Astrocyte (in vitro differentiated cells and primary cell): Measurements from ENCODE around the gene NDUFA11. TPM values are rescaled to one million over a fixed set of nuclear protein-coding genes. Genes with fewer than 3 reads are reported as not detected.

Experiments
- DNase-seq: peaks from one replicate; pipeline ENCODE4 v3.0.0-alpha.2; 2010; ENCODE audit warnings: low read depth
- FAIRE-seq: peaks from 2 replicates; lab custom pipeline; 2011; peaks lifted over from hg19 to GRCh38; lab: Jason Lieb, UNC
- H2AFZ ChIP-seq: 2 replicates; pipeline ENCODE4 v1.6.0; 2012; ENCODE audit warnings: low read depth, low read length, inconsistent platforms
- H3K27ac ChIP-seq: 2 replicates; pipeline ENCODE4 v1.5.1; 2011; ENCODE audit warnings: low read depth, low read length, inconsistent platforms
- H3K27me3 ChIP-seq: 2 replicates; pipeline ENCODE4 v1.6.0; 2011; ENCODE audit warnings: low read length, inconsistent platforms; ENCODE audit not compliant: insufficient read depth
- H3K36me3 ChIP-seq: 2 replicates; pipeline ENCODE4 v1.5.1; 2011; ENCODE audit warnings: low read length, inconsistent platforms; ENCODE audit not compliant: insufficient read depth
- H3K4me1 ChIP-seq: 2 replicates; pipeline ENCODE4 v1.5.1; 2011; ENCODE audit warnings: low read length, inconsistent platforms; ENCODE audit not compliant: insufficient read depth
- H3K4me2 ChIP-seq: 2 replicates; pipeline ENCODE4 v1.6.0; 2012; ENCODE audit warnings: low read length, inconsistent platforms
- H3K4me3 ChIP-seq: 2 replicates; pipeline ENCODE4 v1.5.1; 2011; ENCODE audit warnings: low read depth, mild to moderate bottlenecking, low read length, inconsistent platforms; ENCODE audit not compliant: insufficient read depth
- H3K79me2 ChIP-seq: 2 replicates; pipeline ENCODE4 v1.6.0; 2012; ENCODE audit warnings: mild to moderate bottlenecking, low read length, inconsistent platforms; ENCODE audit not compliant: insufficient read depth
- H3K9ac ChIP-seq: 2 replicates; pipeline ENCODE4 v1.6.0; 2012; ENCODE audit warnings: mild to moderate bottlenecking, low read length, inconsistent platforms
- H3K9me3 ChIP-seq: 2 replicates; pipeline ENCODE4 v1.5.1; 2012; ENCODE audit warnings: low read depth, mild to moderate bottlenecking, low read length, inconsistent platforms; ENCODE audit not compliant: insufficient read depth
- H4K20me1 ChIP-seq: 2 replicates; pipeline ENCODE4 v1.6.0; 2012; ENCODE audit warnings: low read length, inconsistent platforms; ENCODE audit not compliant: insufficient read depth
- H3K27ac Mint-ChIP-seq: one replicate; pipeline ENCODE4 v1.8.0; 2021; ENCODE audit warnings: mild to moderate bottlenecking, mixed read lengths; ENCODE audit not compliant: unreplicated experiment
- H3K27me3 Mint-ChIP-seq: one replicate; pipeline ENCODE4 v1.8.0; 2021; ENCODE audit warnings: low read depth, mixed read lengths; ENCODE audit not compliant: unreplicated experiment
- H3K36me3 Mint-ChIP-seq: one replicate; pipeline ENCODE4 v1.8.0; 2021; ENCODE audit warnings: low read depth, mixed read lengths; ENCODE audit not compliant: unreplicated experiment
- H3K4me1 Mint-ChIP-seq: one replicate; pipeline ENCODE4 v1.8.0; 2021; ENCODE audit warnings: low read depth, mixed read lengths; ENCODE audit not compliant: unreplicated experiment
- H3K4me3 Mint-ChIP-seq: one replicate; pipeline ENCODE4 v1.8.0; 2021; ENCODE audit warnings: mild to moderate bottlenecking, moderate library complexity, mixed read lengths; ENCODE audit not compliant: unreplicated experiment
- H3K9me3 Mint-ChIP-seq: one replicate; pipeline ENCODE4 v1.8.0; 2021; ENCODE audit warnings: mild to moderate bottlenecking, mixed read lengths; ENCODE audit not compliant: unreplicated experiment
- CTCF ChIP-seq: IDR thresholded peaks from 2 replicates; pipeline ENCODE4 v1.5.1; 2011; ENCODE audit warnings: low read depth, mild to moderate bottlenecking, inconsistent platforms, low read length, moderate library complexity; ENCODE audit not compliant: insufficient read depth
- EZH2 ChIP-seq: IDR thresholded peaks from 2 replicates; pipeline ENCODE4 v1.6.1; 2012; ENCODE audit warnings: mild to moderate bottlenecking, low read length, inconsistent platforms; ENCODE audit not compliant: insufficient read depth
- total RNA-seq: library from RNA; stranded (reverse); gene quantifications from 2 replicates; pipeline ENCODE4 v1.2.1, GENCODE V29; 2021

The NDUFA11 gene
- total RNA-seq, 1 donor from 2014 or later = 286 TPM

- peak; percentile 44 for DNase-seq
- no peak within 1 kb of the TSS for H3K4me3 Mint-ChIP-seq
Measured at GRCh38 chr19:5913739-5914357, 10.3 kb upstream of the NDUFA11 start, which contains the start of gene CAPS. TSS of gene CAPS (plus strand) at chr19:5914254. CDS start at chr19:5914407, 153 bp downstream.

GRCh38 chr19:5911366-5911765 lies 7.8 kb upstream of the NDUFA11 start:
- H3K4me1 Mint-ChIP-seq = no peaks in the 10 kb centered on the region
- no peaks in the 10 kb centered on the region for H3K27me3 Mint-ChIP-seq
- no peaks in the 10 kb centered on the region for H3K79me2 ChIP-seq
- H3K27me3 ChIP-seq = no peaks in the 10 kb centered on the region
- no peak overlapping the region for H3K4me2 ChIP-seq
- no peak overlapping the region for H3K27ac ChIP-seq
- H3K4me3 ChIP-seq = no peak overlapping the region
- no peak overlapping the region for H3K4me3 Mint-ChIP-seq
- DNase-seq (no peak), FAIRE-seq (no peak)
- peaks cover 5% of the 10 kb centered on the region for H3K36me3 ChIP-seq
- H3K27ac Mint-ChIP-seq = no peak overlapping the region
- H2AFZ ChIP-seq = no peak overlapping the region
- H3K9me3 ChIP-seq = no peaks in the 10 kb centered on the region
- H3K9ac ChIP-seq = no peak overlapping the region
- no peak for TF ChIP-seq EZH2
- no peak for TF ChIP-seq CTCF
- H4K20me1 ChIP-seq = no peaks in the 10 kb centered on the region
- no peaks in the 10 kb centered on the region for H3K36me3 Mint-ChIP-seq
- peaks cover 5% of the 10 kb centered on the region for H3K4me1 ChIP-seq
- H3K9me3 Mint-ChIP-seq = no peaks in the 10 kb centered on the region

More at GRCh38 chr19:5913739-5914357, 10.3 kb upstream of the NDUFA11 start, which contains the start of gene CAPS:
- H3K9ac ChIP-seq = peak within 1 kb of the TSS; percentile 46
- Mint-ChIP-seq H3K36me3 (peaks cover 3% of the 10 kb centered on the region), H3K27me3 (no peaks in the 10 kb centered on the region), H3K9me3 (no peaks in the 10 kb centered on the region), H3K4me1 (no peaks in the 10 kb centered on the region), H3K27ac (no peak within 1 kb of the TSS)
- no peak within 1 kb of the TSS for H3K4me3 ChIP-seq
- H3K9me3 ChIP-seq = no peaks in the 10 kb centered on the region
- H3K79me2 ChIP-seq = no peaks in the 10 kb centered on the region
- peaks cover 6% of the 10 kb centered on the region for H3K36me3 ChIP-seq
- no peak within 1 kb of the TSS for H2AFZ ChIP-seq
- H3K4me1 ChIP-seq = peaks cover 5% of the 10 kb centered on the region
- peak within 1 kb of the TSS; percentile 31 for H3K4me2 ChIP-seq
- no peaks in the 10 kb centered on the region for H4K20me1 ChIP-seq
- FAIRE-seq = no peak
- H3K27ac ChIP-seq = no peak within 1 kb of the TSS
- H3K27me3 ChIP-seq = no peaks in the 10 kb centered on the region
- no peak for TF ChIP-seq CTCF
- TF ChIP-seq EZH2 = no peak

- Mint-ChIP-seq H3K27me3 (no peaks in the 10 kb centered on the region), H3K36me3 (peaks cover 2% of the 10 kb centered on the region), H3K9me3 (no peaks in the 10 kb centered on the region), H3K27ac (no peak overlapping the region), H3K4me1 (no peaks in the 10 kb centered on the region), H3K4me3 (no peak overlapping the region)
- H3K9me3 ChIP-seq = no peaks in the 10 kb centered on the region
- no peaks in the 10 kb centered on the region for H3K36me3 ChIP-seq
- DNase-seq (no peak), FAIRE-seq (no peak)
- no peak overlapping the region for H2AFZ ChIP-seq
- H4K20me1 ChIP-seq = no peaks in the 10 kb centered on the region
- TF ChIP-seq EZH2 (no peak), CTCF (no peak)
- H3K27ac ChIP-seq = no peak overlapping the region
- H3K27me3 ChIP-seq = no peaks in the 10 kb centered on the region
- H3K4me3 ChIP-seq = no peak overlapping the region
- H3K4me1 ChIP-seq = peaks cover 9% of the 10 kb centered on the region
- H3K4me2 ChIP-seq = no peak overlapping the region
- no peak overlapping the region for H3K9ac ChIP-seq
- no peaks in the 10 kb centered on the region for H3K79me2 ChIP-seq
Measured at GRCh38 chr19:5910638-5910907, 7.0 kb upstream of the NDUFA11 start.
